ENCODE data around the gene CDC42EP4.
A peak's percentile ranks its signal among the peaks of the same experiment; 100 is the strongest.
"Not testable (repeated sequence)": the region's sequence is repeated elsewhere in the genome, so short reads cannot be mapped to it uniquely, and the experiment has no call there.

Gene CDC42EP4

GRCh38 chr17:73274490-73274889, 37.3 kb downstream of the CDC42EP4 start:
- DNase-seq: no peak

DNA sequence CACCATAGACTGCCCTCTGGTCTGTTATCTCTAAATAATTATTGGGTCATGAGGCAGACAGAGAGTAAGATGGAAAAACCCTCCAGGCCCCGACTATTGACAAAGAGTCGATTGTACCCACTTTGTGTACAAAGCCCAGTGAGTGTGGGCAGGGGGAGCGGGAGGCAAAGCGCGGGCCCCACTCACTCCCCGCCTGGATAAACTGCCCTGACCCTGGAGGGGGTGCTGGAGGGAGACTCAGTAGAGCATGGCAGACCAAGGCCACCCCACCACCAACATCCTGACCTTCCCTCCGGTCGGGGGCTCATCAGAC, 38.9 kb downstream of the CDC42EP4 start:
- peak in 1 of 2 donors; percentile 25 for DNase-seq

GRCh38 chr17:73271072-73271471, 40.7 kb downstream of the CDC42EP4 start:
- no peak for DNase-seq

GRCh38 chr17:73269791-73270190, 42.0 kb downstream of the CDC42EP4 start:
- DNase-seq: no peak

DNA sequence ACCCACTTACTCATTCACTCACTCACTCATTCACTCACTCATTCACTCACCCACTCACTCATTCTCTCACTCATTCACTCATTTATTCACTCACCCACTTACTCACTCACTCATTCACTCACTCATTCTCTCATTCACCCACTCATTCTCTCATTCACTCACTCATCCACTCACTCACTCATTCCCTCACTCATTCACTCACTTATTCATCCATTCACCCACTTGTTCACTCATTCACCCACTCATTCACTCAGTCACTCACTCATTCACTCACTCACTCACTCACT, 42.5 kb downstream of the CDC42EP4 start:
- no peak for DNase-seq

DNA sequence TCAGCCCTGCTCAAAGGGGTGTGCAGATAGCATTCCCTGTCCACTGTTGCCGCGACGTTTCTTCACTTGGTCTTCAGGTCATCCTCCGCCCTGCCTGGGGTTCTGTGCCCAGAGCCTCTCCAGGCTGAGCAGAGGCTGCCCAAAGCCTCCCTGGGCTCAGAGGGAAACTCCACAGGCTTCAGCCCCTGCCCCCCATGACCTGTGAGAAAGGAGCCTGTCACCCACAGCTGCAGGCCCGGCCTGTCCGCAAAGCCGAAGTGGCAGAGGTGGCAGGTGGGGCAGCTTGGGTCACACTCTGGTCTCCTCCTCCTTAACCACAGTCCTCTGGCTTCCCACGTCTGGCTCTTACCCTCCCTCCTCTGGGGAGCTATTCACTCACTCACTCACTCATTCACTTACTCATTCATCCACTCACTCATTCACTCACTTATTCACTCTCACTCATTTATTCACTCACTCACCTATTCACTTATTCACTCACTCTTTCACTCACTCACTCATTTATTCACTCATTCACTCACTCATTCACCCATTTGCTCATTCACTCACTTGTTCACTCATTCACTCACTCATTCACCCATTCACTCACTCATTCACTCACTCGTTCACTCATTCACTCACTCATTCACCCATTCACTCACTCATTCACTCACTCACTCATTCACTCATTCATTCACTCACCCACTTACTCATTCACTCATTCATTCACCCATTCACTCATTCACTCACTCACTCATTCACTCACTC, 43.0 kb downstream of the CDC42EP4 start:
- no peak for DNase-seq

DNA sequence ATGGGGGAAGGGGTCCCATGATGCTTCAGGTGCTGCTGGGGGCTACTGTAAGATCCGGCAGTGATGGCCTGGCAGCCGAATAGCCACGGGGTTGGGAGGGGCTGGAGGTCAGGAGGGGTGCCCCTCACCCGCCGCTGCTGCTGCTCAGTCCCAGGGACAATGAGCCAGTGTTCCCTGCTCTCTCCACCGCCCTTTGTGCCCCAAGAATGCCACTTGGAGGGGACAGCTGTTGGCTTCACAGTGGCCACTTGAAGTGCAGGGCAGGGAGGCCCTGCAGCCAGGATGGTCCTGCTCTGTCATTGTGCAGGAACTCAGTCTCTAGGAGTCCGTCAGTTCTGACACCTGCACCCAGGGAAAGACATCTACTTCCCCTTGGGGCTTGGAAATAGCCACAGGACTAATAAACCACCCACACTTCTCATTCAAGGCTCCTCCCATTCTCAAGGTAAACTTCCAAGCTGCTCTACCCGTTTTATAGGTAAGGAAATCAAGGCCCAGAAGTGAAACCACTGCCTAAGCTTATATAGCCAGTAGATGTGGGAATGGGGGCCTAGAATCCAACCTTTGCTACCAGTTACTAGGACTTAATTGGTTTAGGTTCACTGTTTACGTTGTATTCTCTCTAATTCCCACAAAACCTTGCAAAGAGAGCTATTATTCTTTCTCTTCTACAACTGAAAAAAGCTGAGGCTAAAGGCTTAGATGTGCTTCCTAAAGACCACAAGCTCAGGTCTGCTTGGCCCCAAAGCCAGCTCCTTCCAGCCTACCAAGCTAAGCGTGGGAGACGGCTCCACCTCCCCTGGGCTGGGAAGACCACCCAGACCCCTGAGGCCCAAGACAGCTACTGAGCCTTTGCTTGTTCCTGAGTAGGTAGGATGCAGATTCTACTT, 43.9 kb downstream of the CDC42EP4 start:
- peak; percentile 76 to 77 for DNase-seq

DNA sequence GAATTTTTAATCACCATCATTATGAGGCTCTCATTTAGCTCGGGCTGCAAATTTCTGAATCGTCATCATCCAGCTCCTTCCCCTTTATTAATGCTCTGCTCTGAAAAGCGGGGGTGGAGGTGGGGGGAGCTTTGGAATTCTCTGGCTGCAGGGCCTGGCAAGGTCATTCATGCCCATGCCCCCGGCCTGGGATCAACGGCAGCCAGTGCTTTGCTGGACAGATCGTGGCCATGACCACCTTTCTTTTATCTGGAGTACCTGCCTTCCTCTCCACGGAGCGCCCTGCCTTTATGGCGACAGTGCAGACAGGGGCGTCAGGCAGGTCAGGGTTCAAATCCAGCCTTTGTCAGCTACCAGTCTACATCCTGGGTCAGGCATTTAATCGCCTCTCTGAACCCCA, 45.0 kb downstream of the CDC42EP4 start:
- DNase-seq: no peak

GRCh38 chr17:73265646-73266640, 45.9 kb downstream of the CDC42EP4 start:
- no peak for DNase-seq

DNA sequence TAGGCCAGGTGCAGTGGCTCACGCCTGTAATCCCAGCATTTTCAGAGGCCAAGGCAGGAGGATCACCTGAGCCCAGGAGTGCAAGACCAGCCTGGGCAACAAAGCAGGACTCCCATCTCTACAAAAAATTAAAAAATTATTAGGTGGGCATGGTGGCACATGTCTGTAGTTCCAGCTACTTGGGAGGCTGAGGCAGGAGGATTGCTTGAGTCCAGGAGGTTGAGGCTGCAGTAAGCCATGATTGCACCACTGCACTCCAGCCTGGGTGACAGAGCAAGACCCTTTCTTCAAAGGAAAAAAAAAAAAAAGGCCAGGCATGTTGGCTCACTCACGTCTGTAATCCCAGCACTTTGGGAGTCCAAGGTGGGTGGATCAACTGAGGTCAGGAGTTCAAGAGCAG, 47.4 kb downstream of the CDC42EP4 start:
- not testable (repeated sequence) for DNase-seq

DNA sequence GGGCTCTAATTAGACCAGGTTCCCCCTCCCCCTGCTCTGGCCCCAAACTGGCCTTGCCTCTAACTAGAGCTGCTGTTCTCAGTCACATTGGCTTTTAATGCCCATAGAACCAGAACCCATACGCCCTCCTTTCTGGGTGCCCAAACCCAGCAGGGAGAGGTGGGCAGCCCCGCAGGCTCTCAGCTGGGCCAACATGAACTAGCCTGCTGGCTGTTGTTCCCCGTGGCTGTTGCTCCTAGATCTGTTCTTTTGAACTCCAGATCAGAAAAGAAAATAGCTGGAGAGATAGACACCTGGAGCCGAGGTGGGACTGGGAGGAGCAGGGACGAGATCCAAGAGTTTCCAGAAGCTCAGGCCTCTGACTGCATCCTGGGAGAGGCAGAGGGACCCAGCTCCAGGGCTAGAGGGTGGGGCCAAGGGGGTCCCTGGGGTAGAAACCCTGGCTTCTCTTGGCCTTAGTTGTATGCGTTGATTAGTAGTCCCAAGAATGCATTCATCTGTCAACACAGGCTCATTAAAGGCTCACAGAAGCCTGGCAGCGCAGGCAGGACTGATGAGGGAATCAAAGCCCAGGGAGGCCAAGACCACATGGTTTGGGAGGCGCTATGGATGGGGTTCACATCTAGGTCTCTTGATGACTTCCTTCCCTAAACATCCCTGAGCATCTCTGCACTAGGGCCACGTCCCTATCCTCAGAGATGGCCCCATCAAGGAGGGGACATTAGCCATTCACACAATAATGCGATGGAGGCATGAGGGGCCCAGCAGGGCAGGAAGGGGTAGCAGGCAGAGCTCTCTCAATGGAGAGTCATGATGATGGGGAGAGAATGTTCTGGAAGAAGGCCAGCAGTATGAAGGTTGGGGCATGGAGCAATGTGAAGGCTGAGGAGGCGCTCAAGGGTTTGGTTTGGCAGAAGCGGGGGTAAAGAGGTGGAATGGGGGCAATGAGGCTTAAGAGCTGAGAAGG, 48.8 kb downstream of the CDC42EP4 start:
- DNase-seq: peak in 1 of 2 donors; percentile 74

DNA sequence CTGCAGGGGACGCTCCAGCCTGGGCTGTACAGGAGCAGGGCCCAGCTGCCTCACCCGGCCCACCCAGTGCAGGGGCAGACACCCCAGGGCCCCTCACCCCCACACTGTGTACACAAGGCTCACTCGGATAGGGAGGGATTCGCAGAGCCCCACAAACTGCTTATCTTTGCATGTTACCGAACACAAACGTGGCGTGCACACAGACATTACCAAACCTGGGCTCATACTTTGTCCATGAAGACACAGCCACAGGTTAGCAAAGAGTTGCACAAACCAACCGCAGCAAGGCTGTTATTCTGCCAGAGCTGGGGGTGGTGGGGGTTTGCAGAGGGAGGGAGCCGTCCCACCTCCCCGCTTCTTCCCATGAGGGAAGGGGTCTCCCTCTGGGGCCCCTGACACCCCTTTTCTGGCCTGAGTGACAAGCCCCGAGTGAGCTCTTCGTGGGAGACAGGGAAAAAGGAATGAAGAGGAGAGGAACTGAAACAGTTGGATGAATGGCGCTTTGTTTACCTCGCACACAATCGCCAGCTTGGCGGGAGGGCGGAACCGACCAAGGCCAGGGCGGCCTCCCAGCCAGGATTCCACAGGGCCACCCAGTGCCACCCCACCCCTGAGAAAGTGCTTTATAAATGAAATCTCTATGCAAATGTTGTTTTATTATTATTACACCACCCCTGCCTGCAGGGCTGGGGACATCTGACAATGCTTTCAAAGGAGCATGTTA, 49.7 kb downstream of the CDC42EP4 start:
- DNase-seq: peak; percentile 64 to 74

- DNase-seq: no peak
Measured at GRCh38 chr17:73261617-73261951, 50.2 kb downstream of the CDC42EP4 start, which contains the start of gene CPSF4L. Gene CPSF4L, minus strand, starts transcription at chr17:73261880. Its CDS starts 62 bp downstream, at chr17:73261818.

- no peak for DNase-seq
Measured at GRCh38 chr17:73257516-73257915, 54.3 kb downstream of the CDC42EP4 start.

DNA sequence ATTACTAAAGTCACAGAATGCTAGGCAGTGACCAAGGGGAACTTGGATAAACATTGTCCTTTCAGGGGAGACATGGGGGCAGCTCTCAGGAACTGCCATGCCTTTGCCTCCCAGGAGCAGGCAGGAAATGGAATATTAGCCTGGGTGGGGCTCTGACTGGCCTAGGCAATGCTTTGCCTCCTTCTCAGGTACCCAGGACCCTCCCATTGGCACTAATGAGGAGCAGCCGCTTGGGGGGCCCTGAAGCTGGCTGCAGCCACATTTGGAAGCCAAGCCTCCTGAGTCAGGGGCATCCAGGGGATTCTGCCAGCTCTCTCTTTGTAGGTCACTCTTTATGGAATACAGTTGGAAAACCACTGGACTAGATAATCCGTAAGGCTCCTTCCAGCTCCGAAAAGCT, 55.6 kb downstream of the CDC42EP4 start:
- DNase-seq: no peak

GRCh38 chr17:73255671-73256181, 56.1 kb downstream of the CDC42EP4 start:
- peak in 1 of 2 donors; percentile 44 for DNase-seq

- DNase-seq: no peak
Measured at GRCh38 chr17:73251871-73252270, 59.9 kb downstream of the CDC42EP4 start.

DNA sequence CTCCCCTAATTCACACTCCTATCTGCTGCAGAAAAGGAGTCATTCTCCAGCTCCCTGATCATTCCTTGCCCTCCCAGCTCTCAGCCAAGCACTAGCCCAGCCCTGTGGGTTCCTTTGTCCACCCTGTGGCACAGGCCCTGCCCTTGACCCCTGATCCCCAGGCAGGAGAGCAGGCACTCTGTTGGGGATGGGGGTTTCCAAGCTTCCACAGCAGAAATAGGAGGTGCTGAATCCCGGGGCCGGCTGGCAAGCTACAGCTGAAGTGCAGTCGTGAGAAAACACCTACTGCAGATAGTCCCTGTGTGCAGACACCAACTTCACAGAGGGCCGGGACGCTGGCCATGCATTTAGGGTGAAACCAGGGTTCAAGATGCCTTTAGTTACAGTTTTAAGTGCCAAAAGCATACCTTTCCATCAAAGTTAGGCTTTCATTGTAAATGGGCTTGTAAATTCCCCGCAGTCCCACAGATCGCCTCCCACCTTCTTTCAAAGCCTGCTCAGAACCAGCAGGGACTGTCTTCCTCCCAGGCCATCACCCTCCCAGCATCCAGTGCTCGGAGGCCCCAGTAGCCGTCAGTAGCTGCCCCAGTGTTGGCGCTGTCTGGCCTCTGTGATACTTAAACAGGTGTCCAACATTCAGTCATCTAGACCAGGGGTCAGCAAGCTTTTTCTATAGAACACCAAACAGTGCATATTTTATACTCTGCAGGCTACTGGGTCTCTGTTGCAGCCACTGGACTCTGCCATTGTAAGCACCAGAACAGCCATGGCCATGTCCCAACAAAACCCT, 60.8 kb downstream of the CDC42EP4 start:
- no peak for DNase-seq

DNA sequence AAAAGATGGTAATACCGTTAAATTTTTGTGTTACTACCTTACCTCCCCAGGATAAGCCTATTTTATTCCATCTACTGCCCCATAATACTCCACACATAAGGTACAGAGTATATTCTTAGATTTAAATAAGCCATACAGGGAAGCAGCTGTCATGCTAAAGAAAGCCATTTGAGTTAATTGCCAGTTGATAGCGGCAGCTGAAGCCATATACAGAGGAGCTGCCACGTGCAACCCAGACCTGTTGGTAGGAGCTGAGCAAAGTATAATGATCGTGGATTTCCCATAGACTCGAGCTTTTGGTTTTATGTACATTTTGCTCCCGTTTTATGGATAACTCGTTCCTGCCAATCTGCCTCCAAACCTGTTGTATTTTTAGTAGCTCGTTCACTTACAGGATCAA, 62.1 kb downstream of the CDC42EP4 start:
- DNase-seq: no peak

DNA sequence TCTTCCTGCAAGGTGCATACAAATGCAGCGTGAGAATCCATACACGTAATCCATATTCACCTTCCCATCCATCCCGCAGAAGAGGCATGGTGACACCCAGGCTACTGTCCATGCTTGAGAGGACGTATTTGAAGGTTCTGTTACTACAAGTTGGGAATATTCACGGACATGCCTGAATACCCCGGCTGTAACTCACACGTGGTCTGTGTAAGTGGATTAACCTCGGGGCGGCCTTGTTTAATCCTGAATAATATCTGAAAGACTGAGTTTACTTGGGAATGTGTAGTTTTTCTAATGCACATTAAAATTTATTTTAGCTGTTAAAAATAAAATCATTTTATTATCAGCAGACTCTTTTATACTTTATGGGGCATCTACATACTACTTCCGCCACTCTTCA, 63.3 kb downstream of the CDC42EP4 start:
- no peak for DNase-seq

Data from hippocampal formation (tissue), 2 donors.